Large intestine (tissue), 3 donors: ENCODE results near the gene SEPHS1. TPM values are rescaled to one million over a fixed set of nuclear protein-coding genes. Genes with fewer than 3 reads are reported as not detected.
"Not testable (repeated sequence)": the region's sequence is repeated elsewhere in the genome, so short reads cannot be mapped to it uniquely, and the experiment has no call there.

Source experiments
- DNase-seq, 2 donors: peaks; one replicate each; pipeline versions ENCODE4 v3.0.0 to v3.0.0-alpha.2; 2013
- H3K27ac ChIP-seq: one replicate; pipeline ENCODE4 v1.5.1; 2013; ENCODE audit warnings: low read length
- H3K27me3 ChIP-seq: 2 replicates; pipeline ENCODE4 v1.6.1; 2013; ENCODE audit warnings: low read length; ENCODE audit not compliant: control insufficient read depth, insufficient read depth
- H3K36me3 ChIP-seq: 2 replicates; pipeline ENCODE4 v1.6.1; 2013; ENCODE audit warnings: low read length; ENCODE audit not compliant: control insufficient read depth, insufficient read depth
- H3K4me1 ChIP-seq: one replicate; pipeline ENCODE4 v1.6.1; 2013; ENCODE audit warnings: low read length; ENCODE audit not compliant: control insufficient read depth, insufficient read depth
- H3K4me3 ChIP-seq: one replicate; pipeline ENCODE4 v1.5.1; 2013; ENCODE audit warnings: low read length
- H3K9me3 ChIP-seq: one replicate; pipeline ENCODE4 v1.6.1; 2013; ENCODE audit warnings: mild to moderate bottlenecking, low read depth, low read length, moderate library complexity; ENCODE audit not compliant: control insufficient read depth
- WGBS: methylation state at CpG from one replicate; pipeline ENCODE4 v1.1.5; 2013; ENCODE audit warnings: low lambda C conversion rate; ENCODE audit not compliant: insufficient coverage; 5-methylcytosine and 5-hydroxymethylcytosine counted together
- polyA plus RNA-seq: library from polyadenylated mRNA; unstranded; fragments of 120-200 nt; gene quantifications from one replicate; pipeline ENCODE4 v1.2.1, GENCODE V29; 2013

SEPHS1 gene
- polyA plus RNA-seq, 1 donor: 51.3 TPM

GRCh38 chr10:13291821-13292773 lies 56.0 kb downstream of the SEPHS1 start:
- 95% methylated on average over 3 of the region's 19 CpGs for WGBS

GRCh38 chr10:13291061-13291460 lies 57.0 kb downstream of the SEPHS1 start:
- peaks cover 19% of the 10 kb centered on the region for H3K36me3 ChIP-seq
- no peak for DNase-seq
- H3K27ac ChIP-seq: no peak overlapping the region
- 93% methylated on average over 3 of the region's 4 CpGs for WGBS
- no peaks in the 10 kb centered on the region for H3K27me3 ChIP-seq
- no peaks in the 10 kb centered on the region for H3K4me1 ChIP-seq
- H3K4me3 ChIP-seq: no peak overlapping the region
- H3K9me3 ChIP-seq: no peaks in the 10 kb centered on the region

More at GRCh38 chr10:13291821-13292773, 56.0 kb downstream of the SEPHS1 start:
- no peak overlapping the region for H3K4me3 ChIP-seq
- H3K27me3 ChIP-seq: no peaks in the 10 kb centered on the region
- DNase-seq: no peak
- H3K36me3 ChIP-seq: peaks cover 19% of the 10 kb centered on the region
- no peak overlapping the region for H3K27ac ChIP-seq
- H3K4me1 ChIP-seq: no peaks in the 10 kb centered on the region
- no peaks in the 10 kb centered on the region for H3K9me3 ChIP-seq

GRCh38 chr10:13284050-13284449 lies 64.0 kb downstream of the SEPHS1 start:
- Histone ChIP-seq H3K36me3 (peaks cover 9% of the 10 kb centered on the region), H3K4me1 (peaks cover 6% of the 10 kb centered on the region), H3K27me3 (no peaks in the 10 kb centered on the region), H3K4me3 (no peak overlapping the region), H3K27ac (no peak overlapping the region), H3K9me3 (no peaks in the 10 kb centered on the region)
- 100% methylated on average over 2 of the region's 4 CpGs for WGBS
- no peak for DNase-seq

- not testable (repeated sequence) for H3K27ac ChIP-seq
- 100% methylated on average over 1 of the region's 6 CpGs for WGBS
These were observed 65.7 kb downstream of the SEPHS1 start for GRCh38 chr10:13282348-13282747.

GRCh38 chr10:13276749-13277365 lies 71.2 kb downstream of the SEPHS1 start:
- WGBS: 92% methylated on average over 2 of the region's 4 CpGs
- DNase-seq: no peak
- H3K27ac ChIP-seq: no peak overlapping the region

More at GRCh38 chr10:13282348-13282747, 65.7 kb downstream of the SEPHS1 start:
- not testable (repeated sequence) for H3K4me3 ChIP-seq, H3K27me3 ChIP-seq, H3K9me3 ChIP-seq, DNase-seq, H3K4me1 ChIP-seq
- H3K36me3 ChIP-seq: peaks cover 12% of the 10 kb centered on the region

GRCh38 chr10:13276146-13276545 lies 71.9 kb downstream of the SEPHS1 start:
- H3K36me3 ChIP-seq: peaks cover 12% of the 10 kb centered on the region
- H3K27me3 ChIP-seq, H3K4me1 ChIP-seq, H3K27ac ChIP-seq, DNase-seq, H3K9me3 ChIP-seq, H3K4me3 ChIP-seq: not testable (repeated sequence)
- WGBS: no CpG with 5 or more reads among the region's 11 CpGs

More at GRCh38 chr10:13276749-13277365, 71.2 kb downstream of the SEPHS1 start:
- Histone ChIP-seq H3K27me3 (no peaks in the 10 kb centered on the region), H3K4me1 (peaks cover 1% of the 10 kb centered on the region), H3K9me3 (no peaks in the 10 kb centered on the region), H3K4me3 (no peak overlapping the region), H3K36me3 (peaks cover 12% of the 10 kb centered on the region)

- no peak overlapping the region for H3K4me3 ChIP-seq
- no peaks in the 10 kb centered on the region for H3K9me3 ChIP-seq
- no CpG with 5 or more reads among the region's 12 CpGs for WGBS
- no peaks in the 10 kb centered on the region for H3K27me3 ChIP-seq
- peak overlapping the region; percentile 78 for H3K27ac ChIP-seq
- peak; percentile 6 to 38 for DNase-seq
- peaks cover 17% of the 10 kb centered on the region for H3K4me1 ChIP-seq
- no peaks in the 10 kb centered on the region for H3K36me3 ChIP-seq
These were observed 75.9 kb downstream of the SEPHS1 start for GRCh38 chr10:13272164-13272571.

- H3K27me3 ChIP-seq: no peaks in the 10 kb centered on the region
- no peaks in the 10 kb centered on the region for H3K36me3 ChIP-seq
- H3K4me3 ChIP-seq: no peak overlapping the region
- no peaks in the 10 kb centered on the region for H3K9me3 ChIP-seq
- WGBS: no CpG with 5 or more reads among the region's 14 CpGs
- H3K27ac ChIP-seq: peak overlapping the region; percentile 78
- peaks cover 17% of the 10 kb centered on the region for H3K4me1 ChIP-seq
- DNase-seq: peak; percentile 27 to 64
These were observed 76.4 kb downstream of the SEPHS1 start for GRCh38 chr10:13271552-13272163.

- Histone ChIP-seq H3K27me3 (no peaks in the 10 kb centered on the region), H3K36me3 (no peaks in the 10 kb centered on the region), H3K4me1 (peaks cover 17% of the 10 kb centered on the region), H3K9me3 (no peaks in the 10 kb centered on the region), H3K27ac (peak overlapping the region; percentile 78), H3K4me3 (no peak overlapping the region)
- peak; percentile 19 to 76 for DNase-seq
- WGBS: 49% methylated on average over 2 of the region's 9 CpGs
These were observed 77.1 kb downstream of the SEPHS1 start for GRCh38 chr10:13270877-13271551.

GRCh38 chr10:13268841-13269240 lies 79.3 kb downstream of the SEPHS1 start:
- DNase-seq: peak in 1 of 2 donors; percentile 47
- H3K4me1 ChIP-seq: peaks cover 17% of the 10 kb centered on the region
- no peaks in the 10 kb centered on the region for H3K27me3 ChIP-seq
- no peaks in the 10 kb centered on the region for H3K9me3 ChIP-seq
- 0% methylated on average over 1 of the region's 3 CpGs for WGBS
- no peak overlapping the region for H3K27ac ChIP-seq
- no peak overlapping the region for H3K4me3 ChIP-seq
- no peaks in the 10 kb centered on the region for H3K36me3 ChIP-seq
